ENCODE results near the gene MUSTN1. TPM values are rescaled to one million over a fixed set of nuclear protein-coding genes. Genes with fewer than 3 reads are reported as not detected.

Gene MUSTN1
- total RNA-seq, 1 donor from 2014 or later: 30.2 TPM

DNA sequence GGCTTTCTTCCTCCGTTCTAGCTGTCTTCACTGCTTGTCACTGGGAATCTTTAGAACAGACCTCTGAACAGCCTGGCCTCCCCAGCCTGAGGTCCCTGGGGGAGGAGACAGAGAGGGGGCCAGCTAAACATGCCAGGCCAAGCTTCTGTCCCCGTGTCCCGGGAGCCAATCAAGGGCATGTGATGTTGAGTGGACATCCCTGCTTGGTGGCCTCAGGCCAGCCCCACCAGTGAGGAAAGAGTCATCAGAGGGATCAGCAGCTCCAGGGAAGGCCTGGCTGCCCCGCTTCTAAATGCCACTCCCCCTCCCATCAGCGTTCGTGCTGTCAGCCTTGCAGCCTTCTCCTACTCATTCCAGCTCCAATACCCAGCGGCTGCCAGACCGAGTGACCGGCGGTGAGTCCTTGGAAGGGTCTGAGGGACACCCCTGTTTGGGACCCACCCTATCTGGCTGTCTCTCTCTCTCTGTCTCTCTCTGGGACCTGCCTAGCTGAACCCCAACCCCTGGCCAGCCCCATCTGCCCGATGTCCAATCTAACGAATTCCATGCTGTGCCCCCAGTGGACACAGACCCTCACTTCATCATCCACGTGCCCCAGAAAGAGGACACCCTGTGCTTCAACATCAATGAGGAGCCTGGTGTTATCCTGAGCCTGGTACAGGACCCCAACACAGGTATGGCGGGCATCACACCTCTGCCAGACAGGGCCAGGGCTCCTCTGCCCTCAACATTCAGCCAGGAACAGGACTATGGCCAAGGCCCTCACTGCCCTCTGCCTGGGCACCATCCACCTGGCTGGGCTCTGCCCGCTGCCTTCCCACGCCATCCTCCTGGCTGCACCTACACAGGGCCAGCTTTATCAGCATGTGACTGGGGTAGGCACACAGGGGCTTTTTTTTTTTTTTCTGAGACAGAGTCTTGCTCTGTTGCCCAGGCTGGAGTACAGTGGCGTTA is 46.9 kb downstream of the MUSTN1 start:
- TF ChIP-seq POLR2AphosphoS5 (IDR thresholded peaks at IDR 0.05; ENCODE audit: insufficient read depth in 1 of 2, low read depth in 1 of 2) (peak in 1 of 2 donors; percentile 28), POLR2A (IDR thresholded peaks at IDR 0.05) (no peak)
- TF ChIP-seq, protein P1, sequence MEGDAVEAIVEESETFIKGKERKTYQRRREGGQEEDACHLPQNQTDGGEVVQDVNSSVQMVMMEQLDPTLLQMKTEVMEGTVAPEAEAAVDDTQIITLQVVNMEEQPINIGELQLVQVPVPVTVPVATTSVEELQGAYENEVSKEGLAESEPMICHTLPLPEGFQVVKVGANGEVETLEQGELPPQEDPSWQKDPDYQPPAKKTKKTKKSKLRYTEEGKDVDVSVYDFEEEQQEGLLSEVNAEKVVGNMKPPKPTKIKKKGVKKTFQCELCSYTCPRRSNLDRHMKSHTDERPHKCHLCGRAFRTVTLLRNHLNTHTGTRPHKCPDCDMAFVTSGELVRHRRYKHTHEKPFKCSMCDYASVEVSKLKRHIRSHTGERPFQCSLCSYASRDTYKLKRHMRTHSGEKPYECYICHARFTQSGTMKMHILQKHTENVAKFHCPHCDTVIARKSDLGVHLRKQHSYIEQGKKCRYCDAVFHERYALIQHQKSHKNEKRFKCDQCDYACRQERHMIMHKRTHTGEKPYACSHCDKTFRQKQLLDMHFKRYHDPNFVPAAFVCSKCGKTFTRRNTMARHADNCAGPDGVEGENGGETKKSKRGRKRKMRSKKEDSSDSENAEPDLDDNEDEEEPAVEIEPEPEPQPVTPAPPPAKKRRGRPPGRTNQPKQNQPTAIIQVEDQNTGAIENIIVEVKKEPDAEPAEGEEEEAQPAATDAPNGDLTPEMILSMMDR (IDR thresholded peaks at IDR 0.05): no peak
- Histone ChIP-seq H3K27ac (no peak overlapping the region), H3K4me1 (peaks cover 13% of the 10 kb centered on the region), H3K9me3 (no peaks in the 10 kb centered on the region), H3K36me3 (no peaks in the 10 kb centered on the region), H3K27me3 (no peaks in the 10 kb centered on the region), H3K4me3 (no peak overlapping the region)
- intact Hi-C loops (cut with DNase I): no loop called here
- no peak for DNase-seq (ENCODE audit: extremely low spot score in 2 of 2)

DNA sequence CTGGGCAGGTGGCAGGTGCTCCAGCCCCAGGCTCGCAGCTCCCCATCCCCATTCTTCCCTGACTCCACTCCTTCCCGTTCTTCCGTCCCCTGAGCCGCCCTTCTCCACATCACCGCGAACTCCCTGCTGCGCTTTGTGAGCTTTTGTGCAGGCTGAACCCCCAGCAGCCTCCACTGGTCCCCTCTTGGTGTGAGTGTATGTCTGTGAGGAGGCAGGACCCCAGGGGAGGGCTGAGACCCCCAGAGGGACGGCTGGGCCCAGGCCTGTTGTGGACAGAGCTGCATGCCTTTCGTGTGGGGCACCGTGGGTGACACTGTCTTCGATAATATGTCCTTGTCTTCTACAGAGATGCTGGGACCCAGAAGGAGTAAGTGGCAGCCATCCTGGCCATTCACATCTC is 47.6 kb downstream of the MUSTN1 start:
- DNase-seq (ENCODE audit: extremely low spot score in 2 of 2): no peak
- no peak overlapping the region for H3K4me3 ChIP-seq
- H3K9me3 ChIP-seq: no peaks in the 10 kb centered on the region
- intact Hi-C loops (cut with DNase I): no loop called here
- no peaks in the 10 kb centered on the region for H3K27me3 ChIP-seq
- H3K36me3 ChIP-seq: no peaks in the 10 kb centered on the region
- no peak overlapping the region for H3K27ac ChIP-seq
- no peak for TF ChIP-seq POLR2A (IDR thresholded peaks at IDR 0.05)
- no peak for TF ChIP-seq POLR2AphosphoS5 (IDR thresholded peaks at IDR 0.05; ENCODE audit: insufficient read depth in 1 of 2, low read depth in 1 of 2)
- TF ChIP-seq, protein P1 (IDR thresholded peaks at IDR 0.05): no peak
- peaks cover 13% of the 10 kb centered on the region for H3K4me1 ChIP-seq

DNA sequence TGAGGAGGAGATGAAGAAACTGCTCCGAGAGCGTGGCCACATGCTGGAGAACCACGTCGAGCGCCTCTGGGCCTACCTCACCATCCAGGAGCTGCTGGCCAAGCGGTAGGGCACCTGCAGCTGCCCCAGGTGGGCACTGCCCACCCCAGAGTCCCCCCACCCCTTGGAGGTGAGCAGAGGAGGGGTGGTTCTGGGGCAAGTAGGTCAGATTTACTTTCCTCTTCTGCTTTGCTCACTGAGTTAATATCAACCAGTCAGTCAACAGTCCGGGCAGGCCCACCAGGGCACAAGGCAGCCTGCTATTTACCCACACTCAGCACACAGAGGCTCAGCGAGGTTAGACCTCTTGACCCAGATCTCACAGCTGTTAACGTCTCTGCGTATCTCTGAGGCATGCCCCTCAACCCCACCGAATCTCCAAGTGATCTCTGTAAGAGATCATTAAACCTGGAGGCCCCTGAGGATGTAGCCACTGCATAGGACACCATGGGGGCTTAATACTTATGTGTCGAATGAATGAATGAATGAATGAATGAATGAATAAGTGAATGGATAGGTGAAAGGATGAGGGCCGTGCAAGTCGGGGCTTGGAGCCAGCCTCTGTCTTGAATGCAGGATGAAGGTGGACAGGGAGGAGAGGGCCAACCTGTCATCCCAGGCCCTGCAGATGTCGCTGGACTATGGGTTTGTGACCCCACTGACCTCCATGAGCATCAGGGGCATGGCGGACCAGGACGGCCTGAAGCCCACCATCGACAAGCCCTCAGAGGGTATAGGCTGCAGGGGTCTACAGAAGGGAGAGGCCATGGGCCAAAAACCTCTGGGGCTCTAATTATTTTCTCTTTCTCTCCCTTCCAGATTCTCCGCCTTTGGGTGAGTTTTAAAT is 48.2 kb downstream of the MUSTN1 start:
- intact Hi-C loops (cut with DNase I): no loop called here
- Histone ChIP-seq H3K9me3 (no peaks in the 10 kb centered on the region), H3K27ac (no peak overlapping the region), H3K4me3 (no peak overlapping the region), H3K36me3 (no peaks in the 10 kb centered on the region), H3K27me3 (no peaks in the 10 kb centered on the region), H3K4me1 (peaks cover 13% of the 10 kb centered on the region)
- TF ChIP-seq, protein P1 (IDR thresholded peaks at IDR 0.05): no peak
- no peak for TF ChIP-seq POLR2AphosphoS5 (IDR thresholded peaks at IDR 0.05; ENCODE audit: insufficient read depth in 1 of 2, low read depth in 1 of 2)
- TF ChIP-seq POLR2A (IDR thresholded peaks at IDR 0.05): no peak
- DNase-seq (ENCODE audit: extremely low spot score in 2 of 2): no peak

DNA sequence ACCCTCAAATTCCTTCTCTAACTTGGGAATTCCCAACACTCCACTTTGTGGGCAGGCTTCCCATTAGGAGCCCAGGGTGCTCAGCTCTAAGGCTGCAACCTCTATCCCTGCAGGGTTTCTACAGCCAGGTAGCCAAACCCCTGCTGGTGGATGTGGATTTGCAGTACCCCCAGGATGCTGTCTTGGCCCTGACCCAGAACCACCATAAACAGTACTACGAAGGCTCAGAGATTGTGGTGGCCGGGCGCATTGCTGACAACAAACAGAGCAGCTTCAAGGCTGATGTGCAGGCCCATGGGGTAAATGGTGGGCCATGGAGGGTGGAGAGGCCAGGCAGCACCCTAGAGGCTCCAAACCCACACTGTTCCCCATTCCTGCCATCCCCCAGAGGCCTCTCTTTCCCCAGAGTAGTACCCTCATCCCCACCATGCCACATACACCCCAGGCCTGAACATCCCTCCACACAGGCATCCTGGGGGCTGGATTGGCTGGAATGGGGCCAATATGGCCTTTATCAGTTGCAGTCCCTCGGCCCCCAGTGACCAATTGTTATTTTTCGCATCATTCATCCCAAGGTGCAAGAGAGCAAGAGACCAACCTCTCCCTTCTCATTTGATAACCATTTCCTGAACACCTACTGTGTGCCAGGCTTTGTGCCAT is 49.8 kb downstream of the MUSTN1 start:
- TF ChIP-seq POLR2A (IDR thresholded peaks at IDR 0.05) (no peak), POLR2AphosphoS5 (IDR thresholded peaks at IDR 0.05; ENCODE audit: insufficient read depth in 1 of 2, low read depth in 1 of 2) (no peak)
- TF ChIP-seq, protein P1 (IDR thresholded peaks at IDR 0.05): no peak
- Histone ChIP-seq H3K4me3 (no peak overlapping the region), H3K9me3 (no peaks in the 10 kb centered on the region), H3K27me3 (no peaks in the 10 kb centered on the region), H3K4me1 (peaks cover 13% of the 10 kb centered on the region), H3K36me3 (no peaks in the 10 kb centered on the region), H3K27ac (no peak overlapping the region)
- intact Hi-C loops (cut with DNase I): no loop called here
- no peak for DNase-seq (ENCODE audit: extremely low spot score in 2 of 2)
